HG02763 (cell line): Measurements from ENCODE around the gene DMRTB1.
"Not testable (repeated sequence)": the region's sequence is repeated elsewhere in the genome, so short reads cannot be mapped to it uniquely, and the experiment has no call there.

ENCODE experiments used
- ATAC-seq: cut with Tn5 transposase; IDR thresholded peaks from one replicate; pipeline ENCODE4 v1.9.1; 2021; ENCODE audit warnings: mild to moderate bottlenecking, moderate library complexity; ENCODE audit not compliant: unreplicated experiment

The DMRTB1 gene

DNA sequence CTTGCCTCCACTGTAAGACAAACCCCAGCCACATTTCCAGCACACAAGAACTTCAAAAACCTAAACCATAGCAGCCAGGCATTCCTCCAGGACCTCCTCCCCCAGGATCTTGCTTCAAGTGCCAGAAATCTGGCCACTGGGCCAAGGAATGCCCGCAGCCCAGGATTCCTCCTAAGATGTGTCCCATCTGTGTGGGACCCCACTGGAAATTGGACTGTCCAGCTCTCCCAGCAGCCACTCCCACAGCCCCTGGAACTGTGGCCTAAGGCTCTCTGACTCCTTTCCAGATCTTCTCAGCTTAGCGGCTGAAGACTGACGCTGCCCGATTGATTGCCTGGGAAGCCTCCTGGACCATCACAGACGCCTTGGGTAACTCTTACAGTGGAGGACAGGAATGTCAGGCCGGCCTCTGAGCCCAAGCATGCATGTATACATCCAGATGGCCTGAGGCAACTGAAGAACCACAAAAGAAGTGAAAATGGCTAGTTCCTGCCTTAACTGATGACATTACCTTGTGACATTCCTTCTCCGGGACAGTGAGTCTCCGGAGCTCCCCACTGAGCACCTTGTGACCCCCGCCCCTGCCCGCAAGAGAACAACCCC is 24.7 kb upstream of the DMRTB1 start:
- not testable (repeated sequence) for ATAC-seq

GRCh38 chr1:53435151-53435550 is 24.0 kb upstream of the DMRTB1 start:
- ATAC-seq = no peak

DNA sequence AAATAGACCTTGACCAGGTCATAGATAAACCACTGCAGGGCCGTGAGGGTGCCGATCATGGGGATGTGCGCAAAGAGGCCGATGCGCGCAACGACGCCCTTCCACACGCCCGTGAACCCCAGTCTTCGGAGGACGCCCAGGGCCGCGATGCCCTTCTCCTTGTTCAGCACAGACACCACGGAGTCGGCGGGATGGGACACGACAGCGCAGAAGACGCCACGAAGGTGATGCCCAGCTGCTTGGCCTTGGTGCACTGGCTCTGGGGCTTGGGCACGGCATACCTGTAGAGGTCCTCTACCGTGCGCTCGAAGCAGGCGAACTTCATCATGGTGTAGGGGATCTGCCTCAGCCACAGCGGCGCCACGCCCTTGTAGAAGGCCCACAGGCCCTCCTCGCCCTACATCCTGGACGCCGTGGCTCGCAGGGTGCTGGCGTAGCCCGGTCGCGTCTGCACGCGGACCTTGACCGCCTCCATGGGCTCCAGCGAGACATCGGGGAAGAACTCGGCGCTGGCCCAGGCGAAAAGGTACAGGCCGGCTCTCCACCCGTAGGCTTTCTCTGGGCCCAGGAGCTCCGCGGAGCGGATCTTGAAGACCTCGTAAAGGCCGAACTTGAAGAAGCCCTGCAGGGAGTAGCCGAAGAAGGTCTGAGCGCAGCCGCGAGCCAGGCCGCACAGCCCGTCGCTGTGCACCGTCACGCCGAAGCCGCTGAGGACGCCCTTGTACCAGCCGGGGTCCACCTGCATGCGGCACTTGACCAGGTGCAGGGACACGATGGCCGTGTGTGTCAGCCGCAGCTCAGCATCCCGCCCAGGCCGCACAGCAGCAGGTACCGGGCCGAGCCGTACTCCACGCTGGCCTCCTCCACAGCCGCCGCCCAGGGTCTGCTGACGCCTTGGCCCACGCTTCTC is 20.5 kb upstream of the DMRTB1 start:
- no peak for ATAC-seq

GRCh38 chr1:53439337-53440207 is 19.6 kb upstream of the DMRTB1 start:
- ATAC-seq = no peak

GRCh38 chr1:53440633-53441032 is 18.6 kb upstream of the DMRTB1 start:
- ATAC-seq = no peak

DNA sequence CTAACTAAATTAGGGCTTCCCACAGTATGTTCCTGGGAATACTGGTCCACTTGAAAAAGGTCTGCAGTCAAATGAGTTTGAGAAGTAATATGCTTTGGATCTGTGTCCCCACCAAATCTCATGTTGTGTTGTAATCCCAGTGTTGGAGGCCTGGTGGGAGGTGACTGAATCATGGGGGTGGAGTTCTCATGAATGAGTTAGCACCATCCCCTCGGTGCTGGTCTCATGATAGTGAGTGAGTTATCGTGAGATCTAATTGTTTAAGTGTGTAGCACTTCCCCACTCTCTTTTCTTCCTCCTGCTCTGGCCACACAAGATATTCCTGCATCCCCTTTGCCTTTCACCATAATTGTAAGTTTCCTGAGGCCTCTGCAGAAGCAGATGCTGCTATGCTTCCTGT is 16.9 kb upstream of the DMRTB1 start:
- no peak for ATAC-seq

DNA sequence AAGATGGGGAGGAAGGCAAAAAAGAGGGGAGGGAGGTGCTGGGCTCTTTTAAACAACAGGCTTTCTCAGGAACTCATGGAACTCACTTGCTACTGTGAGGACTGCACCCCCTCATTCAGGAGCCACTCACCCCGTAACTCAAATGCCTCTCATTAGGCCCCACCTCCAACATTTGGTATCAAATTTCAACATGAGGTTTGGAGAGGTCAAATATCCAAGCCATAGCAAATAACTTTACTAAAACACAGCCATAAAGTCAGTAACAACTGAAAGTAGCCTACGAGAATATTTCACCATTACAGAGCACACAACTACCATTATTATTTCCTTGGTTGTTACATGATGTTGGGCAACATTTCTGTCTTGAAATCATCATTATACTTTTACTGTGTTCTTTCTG is 13.1 kb upstream of the DMRTB1 start:
- no peak for ATAC-seq

DNA sequence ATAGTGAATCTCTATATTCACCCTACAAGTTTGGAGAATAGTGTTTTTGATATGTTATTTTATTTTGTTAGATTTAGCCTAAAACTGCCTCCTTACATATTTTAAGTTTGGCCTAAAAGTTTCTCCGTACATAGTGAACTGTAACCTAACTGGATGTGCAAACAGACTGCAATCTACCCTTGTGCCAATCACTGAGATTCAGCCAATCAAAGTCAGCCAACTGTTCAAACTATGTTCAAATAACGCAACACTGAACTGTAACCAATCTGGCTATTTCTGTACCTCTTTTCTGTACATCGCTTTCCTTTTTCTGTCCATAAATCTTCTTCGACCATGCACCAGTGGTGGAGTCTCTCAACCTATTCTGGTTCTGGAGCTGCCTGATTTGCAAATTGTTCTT is 11.8 kb upstream of the DMRTB1 start:
- no peak for ATAC-seq

- ATAC-seq = no peak
Measured at GRCh38 chr1:53448241-53448841, 10.9 kb upstream of the DMRTB1 start.

DNA sequence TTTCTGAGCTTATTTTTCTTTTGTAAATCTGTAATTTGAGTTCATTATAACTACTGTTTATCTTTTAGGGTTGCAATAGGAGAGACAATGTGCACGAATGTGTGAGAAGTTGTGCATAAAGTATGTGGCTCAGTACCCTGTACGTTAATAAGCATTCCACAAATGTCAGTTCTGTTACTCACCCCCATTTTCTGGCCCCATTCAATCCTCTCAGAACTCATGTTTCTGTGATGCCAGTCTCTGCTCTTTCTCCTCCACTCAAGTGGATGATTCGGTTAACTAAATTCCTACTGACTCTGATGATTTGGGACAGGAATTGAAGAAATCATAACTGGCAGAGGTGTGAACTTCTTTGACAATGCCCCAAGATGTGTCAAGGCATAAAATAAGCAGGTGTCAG is 10.2 kb upstream of the DMRTB1 start:
- no peak for ATAC-seq

- no peak for ATAC-seq
Measured at GRCh38 chr1:53449693-53450092, 9.5 kb upstream of the DMRTB1 start.

- ATAC-seq = no peak
Measured at GRCh38 chr1:53450225-53450624, 9.0 kb upstream of the DMRTB1 start.

- no peak for ATAC-seq
Measured at GRCh38 chr1:53454019-53454418, 5.2 kb upstream of the DMRTB1 start.

- no peak for ATAC-seq
Measured at GRCh38 chr1:53455364-53455991, 3.7 kb upstream of the DMRTB1 start.

DNA sequence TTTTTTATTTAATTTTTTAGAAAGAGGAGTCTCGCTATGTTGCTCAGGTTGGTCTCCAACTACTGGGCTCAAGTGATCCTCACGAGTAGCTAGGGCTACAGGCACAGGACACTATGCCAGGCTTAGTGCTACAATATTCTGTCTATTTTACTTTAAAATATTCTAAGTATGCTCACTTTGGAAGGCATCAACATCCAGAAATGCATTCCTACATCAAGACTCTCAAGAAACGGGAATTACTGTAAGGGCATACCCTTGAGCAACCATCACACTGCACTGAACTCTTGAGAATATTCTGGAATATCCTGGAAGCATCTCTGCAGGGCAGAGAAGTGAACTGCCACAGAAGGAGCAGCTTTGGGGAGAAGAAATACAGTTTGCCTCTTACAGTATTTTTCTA is 565 bp upstream of the DMRTB1 start:
- no peak for ATAC-seq

DNA sequence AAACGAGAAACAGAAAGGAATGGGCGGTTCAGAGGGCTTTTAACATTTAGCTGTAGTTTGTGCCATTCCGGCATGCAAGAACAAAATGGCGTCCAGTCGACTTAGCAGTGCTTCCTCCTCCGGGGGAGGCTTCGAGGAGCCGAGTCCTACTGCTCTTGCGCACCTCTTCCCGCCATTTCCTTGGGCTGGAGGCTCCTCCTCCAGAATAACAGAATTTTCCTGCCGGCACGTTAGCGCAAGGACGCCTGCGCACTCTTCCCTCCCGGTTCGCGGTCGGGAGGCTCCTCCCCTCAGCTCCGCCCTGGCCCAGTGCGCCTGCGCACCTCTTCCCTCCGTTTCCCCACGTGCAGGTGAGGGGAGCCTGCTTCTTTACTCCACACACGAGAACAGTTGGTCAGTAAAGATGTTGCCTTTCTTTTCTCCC is 1.0 kb downstream of the DMRTB1 start:
- no peak for ATAC-seq

GRCh38 chr1:53460666-53461322 is 1.6 kb downstream of the DMRTB1 start:
- no peak for ATAC-seq

DNA sequence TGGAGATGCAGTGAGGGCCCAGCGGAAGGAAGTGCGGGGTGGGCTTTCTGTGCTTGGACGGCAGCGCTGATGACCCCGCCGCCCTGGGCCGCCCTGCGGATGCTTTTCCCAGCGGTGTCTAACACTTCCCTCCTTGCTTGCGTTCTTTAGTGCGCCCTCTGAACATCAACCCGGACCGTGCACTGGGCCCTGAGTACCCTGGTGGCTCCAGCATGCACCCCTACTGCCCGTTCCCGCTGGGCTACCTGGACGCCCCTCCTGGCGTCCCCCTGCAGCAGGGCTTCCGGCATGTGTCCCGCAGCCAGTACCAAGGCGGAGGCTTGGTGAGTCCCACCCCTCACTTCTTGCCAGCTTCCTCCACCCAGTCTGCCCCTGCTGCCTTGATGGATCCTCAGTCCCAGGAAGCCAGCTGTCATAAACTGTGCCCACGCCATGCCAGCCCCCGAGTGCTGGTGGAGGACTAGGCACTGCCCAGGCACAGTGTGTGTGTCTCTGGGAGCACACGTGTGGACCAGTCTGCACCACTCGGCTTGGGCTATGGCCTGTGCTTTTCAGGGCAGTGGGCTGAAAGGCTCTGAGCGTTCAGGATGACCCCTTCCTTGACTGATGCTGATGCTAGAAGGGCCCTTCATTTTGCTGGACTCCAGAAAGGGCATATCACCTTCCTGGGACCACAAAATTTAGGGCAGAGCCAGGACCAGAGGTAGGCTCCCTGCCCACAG is 2.3 kb downstream of the DMRTB1 start:
- no peak for ATAC-seq

DNA sequence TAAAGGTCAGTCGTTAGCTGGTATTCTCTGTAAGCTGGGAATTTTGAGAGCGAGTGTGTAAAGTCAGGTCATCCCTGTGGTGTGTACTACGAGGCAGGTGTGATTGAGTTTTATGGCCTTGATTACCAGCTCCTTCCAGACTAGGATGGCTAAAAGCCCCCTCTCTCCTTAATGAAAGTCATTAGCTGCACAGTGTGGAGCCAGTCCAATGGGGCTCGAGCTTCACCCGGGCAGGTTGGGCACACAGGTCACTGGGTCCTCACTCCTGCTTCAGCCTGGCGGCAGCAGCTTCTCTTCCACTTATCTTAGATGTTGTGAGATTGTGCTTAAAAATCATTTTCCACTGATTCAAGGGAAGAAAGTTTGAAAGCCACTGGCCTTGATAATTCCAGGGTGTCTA is 3.0 kb downstream of the DMRTB1 start:
- ATAC-seq = no peak
